HG03457 (cell line): ENCODE results near the gene TPRG1L.
"Not testable (repeated sequence)": the region's sequence is repeated elsewhere in the genome, so short reads cannot be mapped to it uniquely, and the experiment has no call there.

Experiments used
- ATAC-seq: cut with Tn5 transposase; IDR thresholded peaks from one replicate; pipeline ENCODE4 v1.9.1; 2021; ENCODE audit warnings: moderate number of reproducible peaks; ENCODE audit not compliant: unreplicated experiment

TPRG1L gene

GRCh38 chr1:3624200-3625136, at the start of gene TPRG1L:
Gene TPRG1L, plus strand, starts transcription at chr1:3625015. Its CDS starts 58 bp downstream, at chr1:3625073.
- ATAC-seq: peak; percentile 92

- not testable (repeated sequence) for ATAC-seq
These were observed 49.3 kb upstream of the TPRG1L start for GRCh38 chr1:3575515-3575914.

GRCh38 chr1:3575993-3576392, 48.8 kb upstream of the TPRG1L start:
- no peak for ATAC-seq

- no peak for ATAC-seq
These were observed 47.5 kb upstream of the TPRG1L start for GRCh38 chr1:3577300-3577699.

- ATAC-seq: no peak
These were observed 46.9 kb upstream of the TPRG1L start for GRCh38 chr1:3577711-3578432.

GRCh38 chr1:3578433-3578805, 46.4 kb upstream of the TPRG1L start:
- no peak for ATAC-seq

GRCh38 chr1:3578906-3579305, 45.9 kb upstream of the TPRG1L start:
- ATAC-seq: no peak

GRCh38 chr1:3579626-3580025, 45.2 kb upstream of the TPRG1L start:
- no peak for ATAC-seq

GRCh38 chr1:3580231-3580630, 44.6 kb upstream of the TPRG1L start:
- no peak for ATAC-seq

GRCh38 chr1:3581296-3582036, 43.3 kb upstream of the TPRG1L start:
- ATAC-seq: no peak

- ATAC-seq: not testable (repeated sequence)
These were observed 41.1 kb upstream of the TPRG1L start for GRCh38 chr1:3583751-3584150.

- ATAC-seq: no peak
These were observed 39.9 kb upstream of the TPRG1L start for GRCh38 chr1:3584915-3585314.

GRCh38 chr1:3585353-3585868, 39.4 kb upstream of the TPRG1L start:
- not testable (repeated sequence) for ATAC-seq

GRCh38 chr1:3585940-3586568, 38.8 kb upstream of the TPRG1L start:
- ATAC-seq: no peak

GRCh38 chr1:3586986-3587759, 37.6 kb upstream of the TPRG1L start:
- ATAC-seq: no peak

GRCh38 chr1:3588395-3588794, 36.4 kb upstream of the TPRG1L start:
- ATAC-seq: no peak

GRCh38 chr1:3590139-3590763, 34.6 kb upstream of the TPRG1L start:
- no peak for ATAC-seq

- no peak for ATAC-seq
These were observed 33.6 kb upstream of the TPRG1L start for GRCh38 chr1:3590951-3591865.
